Endothelial cell of umbilical vein (primary cell): ENCODE measurements around the gene SRSF11.

Experiments
- EZH2 ChIP-seq: IDR thresholded peaks from 2 replicates; pipeline ENCODE4 v1.6.1; 2012; ENCODE audit warnings: borderline replicate concordance, low read depth, mild to moderate bottlenecking, moderate library complexity, low read length, inconsistent platforms; ENCODE audit not compliant: severe bottlenecking
- MYC ChIP-seq: IDR thresholded peaks from one replicate; pipeline ENCODE4 v1.6.1; 2011; ENCODE audit warnings: mild to moderate bottlenecking, low read depth, low read length
- POLR2A ChIP-seq: IDR thresholded peaks from 2 replicates; pipeline ENCODE4 v1.6.1; 2012; ENCODE audit warnings: low read depth, mild to moderate bottlenecking, control low read depth, low read length
- POLR2AphosphoS5 ChIP-seq: IDR thresholded peaks from 2 replicates; pipeline ENCODE4 v1.6.1; 2012; ENCODE audit warnings: low read depth, mild to moderate bottlenecking, control low read depth, low read length, moderate library complexity; ENCODE audit not compliant: insufficient read depth
- TF ChIP-seq, protein P1 (sequence below), 2 donors: IDR thresholded peaks; 1 replicate in 1 of 2; 2 replicates in 1 of 2; pipeline ENCODE4 v1.5.1; 2011; ENCODE audit warnings: low read length in 2 of 2, mild to moderate bottlenecking in 2 of 2, moderate library complexity in 2 of 2, control low read depth in 1 of 2, inconsistent platforms in 1 of 2, low read depth in 1 of 2; ENCODE audit not compliant: insufficient read depth in 1 of 2; ENCODE audit errors: extremely low read depth in 1 of 2

GRCh38 chr1:70200065-70200464 lies 21.1 kb upstream of the SRSF11 start:
- TF ChIP-seq, protein P1, sequence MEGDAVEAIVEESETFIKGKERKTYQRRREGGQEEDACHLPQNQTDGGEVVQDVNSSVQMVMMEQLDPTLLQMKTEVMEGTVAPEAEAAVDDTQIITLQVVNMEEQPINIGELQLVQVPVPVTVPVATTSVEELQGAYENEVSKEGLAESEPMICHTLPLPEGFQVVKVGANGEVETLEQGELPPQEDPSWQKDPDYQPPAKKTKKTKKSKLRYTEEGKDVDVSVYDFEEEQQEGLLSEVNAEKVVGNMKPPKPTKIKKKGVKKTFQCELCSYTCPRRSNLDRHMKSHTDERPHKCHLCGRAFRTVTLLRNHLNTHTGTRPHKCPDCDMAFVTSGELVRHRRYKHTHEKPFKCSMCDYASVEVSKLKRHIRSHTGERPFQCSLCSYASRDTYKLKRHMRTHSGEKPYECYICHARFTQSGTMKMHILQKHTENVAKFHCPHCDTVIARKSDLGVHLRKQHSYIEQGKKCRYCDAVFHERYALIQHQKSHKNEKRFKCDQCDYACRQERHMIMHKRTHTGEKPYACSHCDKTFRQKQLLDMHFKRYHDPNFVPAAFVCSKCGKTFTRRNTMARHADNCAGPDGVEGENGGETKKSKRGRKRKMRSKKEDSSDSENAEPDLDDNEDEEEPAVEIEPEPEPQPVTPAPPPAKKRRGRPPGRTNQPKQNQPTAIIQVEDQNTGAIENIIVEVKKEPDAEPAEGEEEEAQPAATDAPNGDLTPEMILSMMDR (IDR thresholded peaks at IDR 0.05; ENCODE audit: extremely low read depth in 1 of 2, insufficient read depth in 1 of 2, low read depth in 1 of 2, low read length in 2 of 2): no peak
- TF ChIP-seq EZH2: no peak
- no peak for TF ChIP-seq POLR2AphosphoS5
- TF ChIP-seq POLR2A: no peak
- TF ChIP-seq MYC: no peak
